H9 (cell line): ENCODE results near the gene SPSB4. TPM values are rescaled to one million over a fixed set of nuclear protein-coding genes. Genes with fewer than 3 reads are reported as not detected.
A peak's percentile ranks its signal among the peaks of the same experiment; 100 is the strongest.

Source experiments
- DNase-seq: peaks from one replicate; pipeline ENCODE4 v3.0.0-alpha.2; 2017
- H2AFZ ChIP-seq: one replicate; pipeline ENCODE4 v1.6.1; 2013; ENCODE audit warnings: mild to moderate bottlenecking, low read length, control low read depth, moderate library complexity
- H2AK5ac ChIP-seq: 2 replicates; pipeline ENCODE4 v1.6.1; 2013; ENCODE audit warnings: low read length, control low read depth, mixed read lengths; ENCODE audit not compliant: insufficient read length
- H2BK120ac ChIP-seq: one replicate; pipeline ENCODE4 v1.6.1; 2013; ENCODE audit warnings: low read depth, mild to moderate bottlenecking, low read length, control low read depth, inconsistent platforms; ENCODE audit not compliant: poor library complexity, severe bottlenecking
- H2BK12ac ChIP-seq: 2 replicates; pipeline ENCODE4 v1.6.1; 2013; ENCODE audit warnings: low read length, control low read depth, mixed read lengths, low read depth; ENCODE audit not compliant: insufficient read length
- H2BK15ac ChIP-seq: 2 replicates; pipeline ENCODE4 v1.6.1; 2013; ENCODE audit warnings: low read depth, low read length, control low read depth
- H2BK20ac ChIP-seq: one replicate; pipeline ENCODE4 v1.6.1; 2013; ENCODE audit warnings: low read depth, mild to moderate bottlenecking, low read length, control low read depth, inconsistent platforms; ENCODE audit not compliant: poor library complexity, severe bottlenecking
- H2BK5ac ChIP-seq: 2 replicates; pipeline ENCODE4 v1.6.1; 2013; ENCODE audit warnings: low read length, control low read depth, mixed read lengths; ENCODE audit not compliant: insufficient read length
- H3K14ac ChIP-seq: 2 replicates; pipeline ENCODE4 v1.6.1; 2013; ENCODE audit warnings: low read length, control low read depth; ENCODE audit not compliant: insufficient read depth
- H3K18ac ChIP-seq: 2 replicates; pipeline ENCODE4 v1.6.1; 2013; ENCODE audit warnings: low read depth, mild to moderate bottlenecking, mixed read lengths, low read length, control low read depth; ENCODE audit not compliant: insufficient read length
- H3K23ac ChIP-seq: 2 replicates; pipeline ENCODE4 v1.6.1; 2013; ENCODE audit warnings: low read length, control low read depth, mixed read lengths, low read depth; ENCODE audit not compliant: insufficient read length
- H3K23me2 ChIP-seq: 2 replicates; pipeline ENCODE4 v1.6.1; 2013; ENCODE audit warnings: low read depth, mild to moderate bottlenecking, mixed read lengths, low read length, control low read depth; ENCODE audit not compliant: insufficient read length, poor library complexity, severe bottlenecking
- H3K27ac ChIP-seq: 2 replicates; pipeline ENCODE4 v1.5.1; 2013; ENCODE audit warnings: low read length, control low read depth, mixed read lengths, low read depth; ENCODE audit not compliant: insufficient read length
- H3K27me3 ChIP-seq: 2 replicates; pipeline ENCODE4 v1.6.1; 2013; ENCODE audit warnings: low read length, control low read depth, inconsistent platforms; ENCODE audit not compliant: insufficient read depth
- H3K4ac ChIP-seq: 2 replicates; pipeline ENCODE4 v1.6.1; 2013; ENCODE audit warnings: low read depth, mild to moderate bottlenecking, control low read depth, inconsistent platforms, low read length, moderate library complexity
- H3K4me1 ChIP-seq: 2 replicates; pipeline ENCODE4 v1.6.1; 2013; ENCODE audit warnings: low read length, control low read depth, inconsistent platforms; ENCODE audit not compliant: insufficient read depth
- H3K4me2 ChIP-seq: 2 replicates; pipeline ENCODE4 v1.6.1; 2013; ENCODE audit warnings: low read length, control low read depth, mixed read lengths; ENCODE audit not compliant: insufficient read length, insufficient read depth
- H3K56ac ChIP-seq: 2 replicates; pipeline ENCODE4 v1.6.1; 2013; ENCODE audit warnings: low read depth, mild to moderate bottlenecking, mixed read lengths, low read length, control low read depth; ENCODE audit not compliant: insufficient read length
- H3K79me1 ChIP-seq: 2 replicates; pipeline ENCODE4 v1.6.1; 2013; ENCODE audit warnings: low read depth, mild to moderate bottlenecking, moderate library complexity, low read length, control low read depth, inconsistent platforms; ENCODE audit not compliant: insufficient read depth, poor library complexity, severe bottlenecking
- H3K79me2 ChIP-seq: 2 replicates; pipeline ENCODE4 v1.6.1; 2013; ENCODE audit warnings: low read length, control low read depth, inconsistent platforms; ENCODE audit not compliant: insufficient read depth
- H3K9ac ChIP-seq: 2 replicates; pipeline ENCODE4 v1.6.1; 2013; ENCODE audit warnings: low read length, control low read depth, mixed read lengths; ENCODE audit not compliant: insufficient read length; ENCODE audit errors: extremely low read depth
- H3K9me3 ChIP-seq: one replicate; pipeline ENCODE4 v1.6.1; 2013; ENCODE audit warnings: low read depth, low read length, inconsistent platforms; ENCODE audit not compliant: control insufficient read depth
- H3T11ph ChIP-seq: one replicate; pipeline ENCODE4 v1.6.1; 2013; ENCODE audit warnings: mild to moderate bottlenecking, low read length, control low read depth, inconsistent platforms
- H4K20me1 ChIP-seq: one replicate; pipeline ENCODE4 v1.6.1; 2013; ENCODE audit not compliant: control insufficient read depth, insufficient read length, insufficient read depth
- H4K5ac ChIP-seq: 2 replicates; pipeline ENCODE4 v1.6.1; 2013; ENCODE audit warnings: low read depth, mild to moderate bottlenecking, mixed read lengths, low read length, control low read depth; ENCODE audit not compliant: insufficient read length
- H4K8ac ChIP-seq: replicated peaks from 2 replicates; pipeline ENCODE4 v1.6.1; 2013; ENCODE audit warnings: low read length, control low read depth, mixed read lengths, low read depth; ENCODE audit not compliant: insufficient read length
- H4K91ac ChIP-seq: 2 replicates; pipeline ENCODE4 v1.6.1; 2013; ENCODE audit warnings: low read depth, mild to moderate bottlenecking, moderate library complexity, mixed read lengths, low read length, control low read depth; ENCODE audit not compliant: insufficient read length
- H3K27ac Mint-ChIP-seq, 3 experiments: 2 replicates in 2 of 3; 3 replicates in 1 of 3; pipeline ENCODE4 v1.8.0; 2020 to 2021; ENCODE audit warnings: mixed read lengths in 3 of 3, mild to moderate bottlenecking in 1 of 3, moderate library complexity in 1 of 3
- H3K27me3 Mint-ChIP-seq: 2 replicates; pipeline ENCODE4 v1.8.0; 2021; ENCODE audit warnings: low read depth, mild to moderate bottlenecking, moderate library complexity, mixed read lengths
- H3K36me3 Mint-ChIP-seq, 3 experiments: 2 replicates in 2 of 3; 3 replicates in 1 of 3; pipeline ENCODE4 v1.8.0; 2020 to 2021; ENCODE audit warnings: low read depth in 3 of 3, mixed read lengths in 3 of 3; ENCODE audit not compliant: insufficient read depth in 1 of 3
- H3K4me1 Mint-ChIP-seq, 2 experiments: 2 replicates each; pipeline ENCODE4 v1.8.0; 2020; ENCODE audit warnings: mixed read lengths in 2 of 2
- H3K4me3 Mint-ChIP-seq, 2 experiments: 2 replicates in 1 of 2; 3 replicates in 1 of 2; pipeline ENCODE4 v1.8.0; 2020 to 2021; ENCODE audit warnings: mild to moderate bottlenecking in 2 of 2, mixed read lengths in 2 of 2, moderate library complexity in 1 of 2
- H3K9me3 Mint-ChIP-seq, 2 experiments: 2 replicates in 1 of 2; 3 replicates in 1 of 2; pipeline ENCODE4 v1.8.0; 2020; ENCODE audit warnings: mild to moderate bottlenecking in 2 of 2, mixed read lengths in 2 of 2, moderate library complexity in 1 of 2
- WGBS: extraction: QIAGEN DNeasy Blood & Tissue Kit; methylation state at CpG from one replicate; pipeline ENCODE4 v1.1.7; 2013; ENCODE audit warnings: missing lambda C conversion rate, low lambda C conversion rate, mixed read lengths; ENCODE audit not compliant: insufficient read length; ENCODE audit errors: extremely low coverage; 5-methylcytosine and 5-hydroxymethylcytosine counted together
- total RNA-seq: library from RNA; stranded (reverse); gene quantifications from 2 replicates; pipeline ENCODE4 v1.2.1, GENCODE V29; 2021
- TF ChIP-seq, protein P1 (sequence below): fragments of 200-600 bp; sonication (generic); conservative IDR thresholded peaks from 3 replicates; pipeline ENCODE4 v1.8.0; 2021; ENCODE audit warnings: antibody characterized with exemption, mild to moderate bottlenecking

SPSB4 gene
- total RNA-seq, 1 experiment from 2014 or later = 6.2 TPM

DNA sequence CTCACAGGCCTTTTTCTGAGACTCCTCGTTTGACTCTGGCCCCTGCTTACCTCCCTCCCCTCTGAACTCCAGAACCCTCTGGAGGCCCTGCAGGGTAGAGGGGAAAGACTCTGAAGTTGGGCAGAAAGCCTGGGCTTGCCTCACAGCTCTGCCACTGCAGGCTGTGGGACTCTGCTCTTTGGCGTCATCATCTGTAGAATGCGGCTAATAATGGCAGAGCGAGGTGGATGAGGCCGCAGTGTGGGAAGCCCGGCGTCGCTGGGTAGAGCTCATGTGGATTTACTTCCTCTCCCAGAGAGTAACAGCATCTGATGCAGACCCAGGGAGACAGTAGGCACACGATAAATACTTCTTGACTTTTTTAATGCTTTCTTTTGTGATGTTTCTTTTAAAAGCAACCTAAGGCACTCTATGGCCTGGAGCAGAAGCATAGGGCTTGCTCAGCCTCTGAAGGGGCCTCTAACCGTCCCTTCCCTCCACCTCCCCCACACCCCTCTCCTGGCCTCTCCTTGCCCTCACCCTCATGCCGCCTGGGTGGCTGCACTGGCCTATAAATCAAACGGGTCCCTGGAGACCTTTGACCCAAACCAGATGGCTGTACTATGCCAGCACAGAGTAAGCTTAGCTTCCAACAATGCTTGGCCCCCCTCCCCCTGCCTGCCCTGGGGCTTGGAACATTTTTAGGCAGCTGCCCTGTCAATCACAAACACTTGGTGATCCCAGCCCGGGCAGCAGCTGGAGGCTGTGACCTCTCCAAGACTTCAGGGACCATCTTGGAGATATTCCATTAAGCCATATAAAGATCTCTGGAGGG is 32.9 kb downstream of the SPSB4 start:
- Histone ChIP-seq H2BK15ac (no peak overlapping the region), H2BK20ac (no peak overlapping the region), H3K4me2 (no peak overlapping the region), H4K5ac (no peak overlapping the region), H4K20me1 (no peaks in the 10 kb centered on the region), H3K23me2 (no peaks in the 10 kb centered on the region), H3K4ac (no peak overlapping the region), H3T11ph (no peak overlapping the region), H3K79me1 (no peaks in the 10 kb centered on the region), H2BK120ac (no peak overlapping the region), H3K56ac (no peak overlapping the region), H2BK12ac (no peak overlapping the region), H3K9ac (no peak overlapping the region), H3K27me3 (no peaks in the 10 kb centered on the region), H3K27ac (no peak overlapping the region), H3K23ac (no peak overlapping the region), H3K14ac (no peak overlapping the region), H2AFZ (no peak overlapping the region), H2BK5ac (no peak overlapping the region), H3K79me2 (no peaks in the 10 kb centered on the region), H4K8ac (no peak overlapping the region), H3K18ac (no peak overlapping the region), H3K9me3 (no peaks in the 10 kb centered on the region), H2AK5ac (no peak overlapping the region), H3K4me1 (peaks cover 9% of the 10 kb centered on the region; the same call in 1 of the 2 replicates), H4K91ac (no peak overlapping the region)
- Mint-ChIP-seq H3K27me3 (no peaks in the 10 kb centered on the region; the same call in none of the 2 replicates), H3K27ac (peak overlapping the region in 1 of 3 experiments; percentile 92; a peak in 1 of 7 replicates), H3K36me3 (no peaks in the 10 kb centered on the region; a peak in 1 of 7 replicates), H3K4me3 (no peak overlapping the region), H3K4me1 (peaks cover 68 to 70% of the 10 kb centered on the region in 2 experiments), H3K9me3 (no peaks in the 10 kb centered on the region; a peak in 2 of 5 replicates)
- no CpG with 5 or more reads among the region's 13 CpGs for WGBS
- no peak for DNase-seq
- TF ChIP-seq, protein P1, sequence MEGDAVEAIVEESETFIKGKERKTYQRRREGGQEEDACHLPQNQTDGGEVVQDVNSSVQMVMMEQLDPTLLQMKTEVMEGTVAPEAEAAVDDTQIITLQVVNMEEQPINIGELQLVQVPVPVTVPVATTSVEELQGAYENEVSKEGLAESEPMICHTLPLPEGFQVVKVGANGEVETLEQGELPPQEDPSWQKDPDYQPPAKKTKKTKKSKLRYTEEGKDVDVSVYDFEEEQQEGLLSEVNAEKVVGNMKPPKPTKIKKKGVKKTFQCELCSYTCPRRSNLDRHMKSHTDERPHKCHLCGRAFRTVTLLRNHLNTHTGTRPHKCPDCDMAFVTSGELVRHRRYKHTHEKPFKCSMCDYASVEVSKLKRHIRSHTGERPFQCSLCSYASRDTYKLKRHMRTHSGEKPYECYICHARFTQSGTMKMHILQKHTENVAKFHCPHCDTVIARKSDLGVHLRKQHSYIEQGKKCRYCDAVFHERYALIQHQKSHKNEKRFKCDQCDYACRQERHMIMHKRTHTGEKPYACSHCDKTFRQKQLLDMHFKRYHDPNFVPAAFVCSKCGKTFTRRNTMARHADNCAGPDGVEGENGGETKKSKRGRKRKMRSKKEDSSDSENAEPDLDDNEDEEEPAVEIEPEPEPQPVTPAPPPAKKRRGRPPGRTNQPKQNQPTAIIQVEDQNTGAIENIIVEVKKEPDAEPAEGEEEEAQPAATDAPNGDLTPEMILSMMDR = no peak
